Lower leg skin (tissue), 4 donors: Measurements from ENCODE around the gene EVPLL. TPM values are rescaled to one million over a fixed set of nuclear protein-coding genes. Genes with fewer than 3 reads are reported as not detected.
A peak's percentile ranks its signal among the peaks of the same experiment; 100 is the strongest.
"Not testable (repeated sequence)": the region's sequence is repeated elsewhere in the genome, so short reads cannot be mapped to it uniquely, and the experiment has no call there.

Experiments
- DNase-seq, 2 donors: peaks; one replicate each; pipeline ENCODE4 v3.0.0-alpha.2; 2019; ENCODE audit warnings: low spot score in 2 of 2
- H3K4me3 ChIP-seq: fragments of 200-600 bp; sonication (generic); 2 replicates; pipeline ENCODE4 v1.5.1; 2017; ENCODE audit warnings: mild to moderate bottlenecking, low read depth; ENCODE audit not compliant: poor library complexity, severe bottlenecking
- POLR2A ChIP-seq, 2 donors: fragments of 450-650 bp; IDR thresholded peaks; one replicate each; pipeline ENCODE4 v1.6.1; 2016 to 2017; ENCODE audit warnings: antibody characterized with exemption in 2 of 2, mild to moderate bottlenecking in 1 of 2, moderate library complexity in 1 of 2
- WGBS, 2 donors: methylation state at CpG; one replicate each; pipeline ENCODE4 v1.1.5; 2018; 5-methylcytosine and 5-hydroxymethylcytosine counted together
- intact Hi-C: fragments of 100-400 bp; cut with DNase I; formaldehyde crosslinking; loops from one replicate; pipeline ENCODE4 v1.15.0; 2023; ENCODE audit warnings: low total_unique reads
- total RNA-seq, 4 donors: library from RNA; depleted of rRNA; stranded (reverse); fragments of >200 nt; gene quantifications; one replicate each; pipeline ENCODE4 v1.1.0, GENCODE V29; 2016
- TF ChIP-seq, protein P1 (sequence below), 3 donors: fragments of 450-650 bp; IDR thresholded peaks; one replicate each; pipeline ENCODE4 v1.5.1; 2016; ENCODE audit warnings: antibody characterized with exemption in 3 of 3, mild to moderate bottlenecking in 3 of 3, moderate library complexity in 2 of 3

Gene EVPLL
- total RNA-seq = 10 to 100 TPM in 1 of 4 donors, 1 to 10 TPM in 3; 4.4 to 19.9 (median 5.2) TPM

DNA sequence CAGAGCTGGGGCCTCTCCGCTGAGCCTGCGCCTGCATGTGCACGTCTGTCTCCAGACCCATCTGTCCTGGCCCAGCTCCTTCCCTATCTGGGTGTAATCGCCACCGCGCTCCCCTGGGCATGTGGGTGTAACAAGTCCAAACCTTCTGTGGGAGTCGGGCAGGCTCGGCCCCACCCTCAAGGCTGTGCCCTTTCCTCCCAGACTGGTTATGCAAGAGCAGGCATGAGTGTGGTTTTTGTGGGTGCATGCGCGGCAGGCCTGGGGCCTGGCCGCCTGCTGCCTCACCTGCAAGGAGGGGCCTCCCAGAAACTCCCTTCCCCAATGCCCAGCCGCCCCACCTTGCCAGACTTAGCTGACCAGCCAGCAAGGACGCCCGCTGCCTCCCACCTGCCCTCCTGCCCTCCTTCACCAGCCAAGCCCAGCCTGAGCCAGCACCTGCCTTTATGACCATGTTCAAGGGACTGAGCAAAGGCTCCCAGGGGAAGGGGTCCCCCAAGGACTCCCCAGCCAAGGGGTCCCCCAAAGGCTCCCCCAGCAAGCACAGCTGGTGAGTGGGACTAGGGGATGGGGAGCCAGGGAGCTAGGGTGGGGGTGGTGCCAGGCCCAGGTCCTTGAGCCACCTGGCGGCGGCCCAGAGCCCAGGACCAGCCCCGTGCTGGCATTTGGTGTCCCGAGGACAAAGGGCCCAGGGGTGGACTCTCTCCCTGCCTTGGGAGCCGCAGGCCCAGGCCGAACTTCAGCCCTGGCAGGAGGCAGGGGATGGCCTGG lies at the start of gene EVPLL:
EVPLL (plus strand) TSS at position 342 of the 768 bp plus-strand sequence. CDS start 3,160 bp downstream, outside the sequence.
- no peak within 1 kb of the TSS for H3K4me3 ChIP-seq
- WGBS, 2 donors = 36 to 46% methylated on average over 12 to 18 of the region's 20 CpGs
- no peak for TF ChIP-seq POLR2A (IDR thresholded peaks at IDR 0.05)
- TF ChIP-seq, protein P1, sequence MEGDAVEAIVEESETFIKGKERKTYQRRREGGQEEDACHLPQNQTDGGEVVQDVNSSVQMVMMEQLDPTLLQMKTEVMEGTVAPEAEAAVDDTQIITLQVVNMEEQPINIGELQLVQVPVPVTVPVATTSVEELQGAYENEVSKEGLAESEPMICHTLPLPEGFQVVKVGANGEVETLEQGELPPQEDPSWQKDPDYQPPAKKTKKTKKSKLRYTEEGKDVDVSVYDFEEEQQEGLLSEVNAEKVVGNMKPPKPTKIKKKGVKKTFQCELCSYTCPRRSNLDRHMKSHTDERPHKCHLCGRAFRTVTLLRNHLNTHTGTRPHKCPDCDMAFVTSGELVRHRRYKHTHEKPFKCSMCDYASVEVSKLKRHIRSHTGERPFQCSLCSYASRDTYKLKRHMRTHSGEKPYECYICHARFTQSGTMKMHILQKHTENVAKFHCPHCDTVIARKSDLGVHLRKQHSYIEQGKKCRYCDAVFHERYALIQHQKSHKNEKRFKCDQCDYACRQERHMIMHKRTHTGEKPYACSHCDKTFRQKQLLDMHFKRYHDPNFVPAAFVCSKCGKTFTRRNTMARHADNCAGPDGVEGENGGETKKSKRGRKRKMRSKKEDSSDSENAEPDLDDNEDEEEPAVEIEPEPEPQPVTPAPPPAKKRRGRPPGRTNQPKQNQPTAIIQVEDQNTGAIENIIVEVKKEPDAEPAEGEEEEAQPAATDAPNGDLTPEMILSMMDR (IDR thresholded peaks at IDR 0.05) = no peak
- DNase-seq = peak; percentile 79 to 92
- intact Hi-C loops = no loop called here

DNA sequence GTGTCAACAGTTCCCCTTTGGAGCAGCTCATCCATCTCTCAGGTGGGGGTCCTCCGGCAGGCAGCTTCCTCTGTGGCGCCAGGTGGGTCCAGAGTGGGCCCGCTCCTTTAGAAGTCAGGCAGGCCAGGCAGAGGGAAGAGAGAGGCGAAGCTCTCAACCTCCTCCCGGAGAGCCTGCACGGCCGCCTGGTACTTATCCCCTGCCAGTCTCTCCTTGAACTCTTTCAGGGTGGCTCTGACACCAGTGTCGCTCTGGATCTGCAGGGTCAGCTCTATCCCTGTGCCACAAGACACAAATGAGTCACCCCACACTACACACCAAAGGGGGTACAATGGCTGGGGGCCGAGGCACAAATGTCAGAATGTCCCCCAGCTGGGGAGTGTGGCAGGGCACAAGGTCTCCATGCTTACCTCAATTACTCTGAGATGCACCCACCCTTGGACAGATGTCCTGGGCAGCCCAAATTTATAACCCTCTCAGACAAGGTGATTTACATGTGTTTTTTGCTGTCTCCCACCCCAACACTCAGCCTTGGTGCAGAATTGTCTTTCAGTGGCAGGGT lies 48.9 kb upstream of the EVPLL start:
- intact Hi-C loops = no loop called here
- no peak overlapping the region for H3K4me3 ChIP-seq
- 90 to 91% methylated on average over 9 of the region's 9 CpGs for WGBS, 2 donors
- TF ChIP-seq POLR2A (IDR thresholded peaks at IDR 0.05) = no peak
- TF ChIP-seq, protein P1 (IDR thresholded peaks at IDR 0.05) = no peak
- no peak for DNase-seq

DNA sequence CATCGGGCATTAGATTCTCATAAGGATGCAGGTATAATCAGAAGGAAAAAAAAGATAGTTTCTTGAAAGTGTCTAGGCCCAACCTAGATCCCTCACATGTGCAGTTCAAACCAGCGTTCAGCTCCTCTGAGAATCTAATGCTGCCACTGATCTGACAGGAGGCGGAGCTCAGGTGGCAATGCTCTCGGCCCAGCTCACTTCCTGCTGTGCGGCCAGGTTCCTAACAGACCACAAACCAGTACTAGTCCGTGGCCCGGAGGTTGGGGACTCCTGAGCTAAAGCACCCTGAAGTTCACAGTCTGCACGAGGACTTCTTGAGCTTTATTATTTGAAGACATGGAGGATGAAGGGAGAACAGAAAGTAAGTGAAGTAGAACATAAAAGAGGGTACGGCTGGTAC lies 45.7 kb upstream of the EVPLL start:
- H3K4me3 ChIP-seq = no peak overlapping the region
- 86 to 89% methylated on average over 9 of the region's 9 CpGs for WGBS, 2 donors
- intact Hi-C loops = no loop called here
- TF ChIP-seq, protein P1 (IDR thresholded peaks at IDR 0.05) = no peak
- TF ChIP-seq POLR2A (IDR thresholded peaks at IDR 0.05) = no peak
- DNase-seq = no peak

DNA sequence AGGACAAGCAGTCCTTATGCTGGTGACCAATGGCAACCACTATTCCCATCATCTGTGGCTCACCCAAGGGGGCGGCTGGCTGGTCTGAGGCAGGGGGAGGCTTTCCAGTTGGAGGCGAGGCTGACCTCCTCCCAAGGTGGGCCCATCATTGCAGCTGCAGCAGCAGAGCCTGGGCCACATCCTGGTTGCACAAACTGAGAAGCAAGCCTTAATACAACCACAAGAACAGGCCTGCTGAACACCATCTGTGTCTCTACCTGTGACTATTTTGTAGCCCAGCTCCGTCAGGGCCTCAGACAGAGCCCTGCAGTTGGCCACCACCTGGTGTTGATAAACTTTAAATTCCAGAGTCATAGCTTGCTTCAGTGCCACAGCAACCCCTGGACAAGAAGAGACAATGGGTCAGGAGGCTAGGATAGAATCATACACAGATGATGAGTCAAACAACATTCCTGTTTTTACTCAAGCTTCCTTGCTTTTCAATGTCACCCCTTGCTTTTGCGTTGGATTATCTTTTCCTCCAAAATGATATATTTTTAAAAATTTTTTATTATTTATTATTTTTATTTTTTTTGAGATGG lies 44.6 kb upstream of the EVPLL start:
- no peak for DNase-seq
- H3K4me3 ChIP-seq = no peak overlapping the region
- intact Hi-C loops = no loop called here
- WGBS, 2 donors = 77 to 93% methylated on average over 4 of the region's 4 CpGs
- no peak for TF ChIP-seq POLR2A (IDR thresholded peaks at IDR 0.05)
- TF ChIP-seq, protein P1 (IDR thresholded peaks at IDR 0.05) = no peak

DNA sequence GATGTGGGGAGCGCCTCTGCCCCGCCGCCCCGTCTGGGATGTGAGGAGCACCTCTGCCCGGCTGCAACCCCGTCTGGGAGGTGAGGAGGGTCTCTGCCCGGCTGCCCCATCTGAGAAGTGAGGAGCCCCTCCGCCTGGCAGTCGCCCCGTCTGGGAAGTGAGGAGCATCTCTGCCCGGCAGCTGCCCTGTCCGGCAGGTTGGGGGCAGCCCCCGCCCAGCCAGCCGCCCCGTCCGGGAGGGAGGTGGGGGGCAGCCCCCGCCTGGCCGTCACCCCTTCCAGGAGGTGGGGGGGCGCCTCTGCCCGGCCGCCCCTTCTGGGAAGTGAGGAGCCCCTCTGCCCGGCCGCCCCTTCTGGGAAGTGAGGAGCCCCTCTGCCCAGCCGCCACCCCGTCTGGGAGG lies 39.4 kb upstream of the EVPLL start:
- DNase-seq, intact Hi-C loops: not testable (repeated sequence)
- WGBS, 2 donors = 93 to 100% methylated on average over 2 to 25 of the region's 25 CpGs

DNA sequence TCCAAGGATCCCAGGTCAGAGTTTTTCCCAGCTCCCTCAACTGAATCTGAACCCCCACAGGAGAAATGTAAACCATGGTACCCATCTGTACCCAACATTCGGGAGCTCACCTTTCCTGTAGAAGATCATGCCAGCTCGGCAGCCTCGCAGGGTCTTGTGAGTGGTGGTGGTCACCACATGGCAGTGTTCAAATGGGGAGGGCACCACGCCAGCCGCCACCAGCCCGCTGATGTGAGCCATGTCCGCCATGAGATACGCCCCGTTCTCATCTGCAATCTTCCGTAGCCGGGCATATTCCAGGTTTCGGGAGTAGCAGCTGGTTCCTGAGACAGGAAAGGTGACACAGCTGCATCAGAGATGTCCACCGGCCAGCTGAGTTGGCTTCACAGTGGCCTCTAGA lies 37.6 kb upstream of the EVPLL start:
- no peak for DNase-seq
- no peak overlapping the region for H3K4me3 ChIP-seq
- intact Hi-C loops = no loop called here
- WGBS, 2 donors = 97 to 99% methylated on average over 13 of the region's 13 CpGs
- TF ChIP-seq POLR2A (IDR thresholded peaks at IDR 0.05) = no peak
- TF ChIP-seq, protein P1 (IDR thresholded peaks at IDR 0.05) = no peak

More for the DNA sequence above, 39.4 kb upstream of the EVPLL start:
- H3K4me3 ChIP-seq = not testable (repeated sequence)
